Mucosa of rectum (tissue), 2 donors: ENCODE measurements around the gene INSIG2.

Experiments used
- H3K27ac ChIP-seq, 2 donors: one replicate each; pipeline ENCODE4 v1.7.0; 2013; ENCODE audit warnings: inconsistent platforms in 2 of 2, low read depth in 2 of 2, low read length in 2 of 2
- H3K27me3 ChIP-seq, 2 donors: one replicate each; pipeline ENCODE4 v1.7.0; 2013; ENCODE audit warnings: low read length in 2 of 2; ENCODE audit not compliant: control insufficient read depth in 2 of 2, insufficient read depth in 2 of 2
- H3K36me3 ChIP-seq, 2 donors: one replicate each; pipeline ENCODE4 v1.7.0; 2013; ENCODE audit warnings: low read length in 2 of 2; ENCODE audit not compliant: control insufficient read depth in 2 of 2, insufficient read depth in 2 of 2
- H3K4me1 ChIP-seq, 2 donors: one replicate each; pipeline ENCODE4 v1.7.0; 2013; ENCODE audit warnings: low read length in 2 of 2, mild to moderate bottlenecking in 1 of 2; ENCODE audit not compliant: control insufficient read depth in 2 of 2, insufficient read depth in 2 of 2
- H3K4me3 ChIP-seq, 2 donors: one replicate each; pipeline ENCODE4 v1.7.0; 2013; ENCODE audit warnings: low read length in 2 of 2
- H3K9ac ChIP-seq, 2 donors: one replicate each; pipeline ENCODE4 v1.7.0; 2013; ENCODE audit warnings: low read length in 2 of 2, low read depth in 1 of 2, mild to moderate bottlenecking in 1 of 2
- H3K9me3 ChIP-seq, 2 donors: one replicate each; pipeline ENCODE4 v1.7.0; 2013; ENCODE audit warnings: low read length in 2 of 2; ENCODE audit not compliant: control insufficient read depth in 2 of 2
- donor health status: healthy.
- donor health status: Normal muscosa, but diverticular disease.

Gene INSIG2

DNA sequence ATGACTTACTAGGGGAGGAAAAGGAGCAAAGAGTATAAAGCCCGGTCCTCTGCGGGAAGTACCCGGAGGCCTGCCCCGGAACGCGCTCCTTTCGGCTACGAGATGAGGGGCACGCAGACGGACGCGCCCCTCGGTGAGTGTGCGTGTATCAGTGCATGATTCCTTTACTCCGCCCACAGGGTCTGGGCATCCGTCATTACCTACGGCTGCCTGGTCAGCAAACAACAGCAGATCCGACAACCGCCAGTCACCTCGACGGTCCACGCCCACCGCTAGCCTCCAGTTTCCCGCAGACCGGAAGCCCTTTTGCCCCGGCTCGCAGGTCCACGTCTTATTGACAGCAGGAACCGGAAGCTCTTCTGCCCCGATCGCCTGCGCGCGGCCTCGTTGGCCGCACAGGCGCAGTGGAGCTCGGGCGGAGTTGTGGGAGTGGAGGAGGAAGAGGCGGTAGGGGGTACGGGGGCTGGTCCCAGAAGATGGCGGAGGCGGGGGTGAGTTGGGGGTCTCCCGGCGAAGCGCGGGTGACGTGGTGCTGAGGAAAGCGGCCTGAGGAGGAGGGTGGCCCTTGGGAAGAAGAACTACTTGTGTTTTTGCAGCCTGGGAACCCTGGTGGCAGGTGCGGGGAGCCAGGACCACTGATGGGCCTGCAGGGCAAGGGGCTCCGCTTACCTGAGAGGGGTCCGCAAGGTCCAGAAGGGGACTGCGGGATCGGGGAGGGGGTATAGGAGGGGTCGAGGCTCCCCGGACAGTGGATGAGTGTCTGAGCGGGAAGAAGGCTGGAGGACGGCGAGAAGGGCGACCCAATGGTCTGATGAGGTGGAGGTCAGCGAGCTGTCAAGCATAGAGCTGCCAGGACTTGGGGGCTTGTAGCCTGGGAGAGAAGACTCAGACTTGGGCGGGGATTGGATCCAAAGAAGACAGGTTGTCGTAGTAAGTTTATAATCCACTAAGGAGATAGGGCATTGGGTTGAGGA lies at the start of gene INSIG2:
INSIG2 (plus strand) TSS at position 421 of the 974 bp plus-strand sequence. CDS start 8,086 bp downstream, outside the sequence.
- H3K27ac ChIP-seq: peak within 1 kb of the TSS; percentile 49 to 60
- H3K4me1 ChIP-seq: peaks cover 11 to 14% of the 10 kb centered on the region in 2 donors
- H3K9me3 ChIP-seq: no peaks in the 10 kb centered on the region
- no peaks in the 10 kb centered on the region for H3K36me3 ChIP-seq
- H3K4me3 ChIP-seq: peak within 1 kb of the TSS; percentile 95 to 97
- peak within 1 kb of the TSS; percentile 77 to 80 for H3K9ac ChIP-seq
- no peaks in the 10 kb centered on the region for H3K27me3 ChIP-seq

DNA sequence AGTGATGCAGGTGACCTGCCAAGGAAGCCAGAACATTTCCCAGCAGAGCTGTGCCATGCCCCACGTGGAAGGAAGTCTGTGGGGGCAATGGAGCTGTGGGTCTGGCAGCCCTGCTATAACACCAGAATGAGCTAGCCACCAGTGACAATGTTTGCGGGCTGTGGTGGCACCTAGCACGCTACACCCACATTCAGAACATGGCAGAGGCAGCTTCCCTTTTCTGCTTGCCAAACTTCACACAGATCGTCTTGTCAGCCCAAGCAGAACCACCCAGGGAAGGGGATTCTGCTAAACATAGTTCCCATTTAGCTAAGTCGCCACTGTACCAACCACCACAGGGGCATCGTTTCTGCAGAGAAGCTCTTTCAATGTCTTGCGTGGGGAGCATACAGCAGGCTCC lies 47.4 kb upstream of the INSIG2 start:
- H3K4me1 ChIP-seq: no peaks in the 10 kb centered on the region
- H3K9ac ChIP-seq: no peak overlapping the region
- H3K9me3 ChIP-seq: no peaks in the 10 kb centered on the region
- H3K4me3 ChIP-seq: no peak overlapping the region
- H3K27ac ChIP-seq: no peak overlapping the region
- H3K27me3 ChIP-seq: peaks cover 0 to 7% of the 10 kb centered on the region in 2 donors
- no peaks in the 10 kb centered on the region for H3K36me3 ChIP-seq

DNA sequence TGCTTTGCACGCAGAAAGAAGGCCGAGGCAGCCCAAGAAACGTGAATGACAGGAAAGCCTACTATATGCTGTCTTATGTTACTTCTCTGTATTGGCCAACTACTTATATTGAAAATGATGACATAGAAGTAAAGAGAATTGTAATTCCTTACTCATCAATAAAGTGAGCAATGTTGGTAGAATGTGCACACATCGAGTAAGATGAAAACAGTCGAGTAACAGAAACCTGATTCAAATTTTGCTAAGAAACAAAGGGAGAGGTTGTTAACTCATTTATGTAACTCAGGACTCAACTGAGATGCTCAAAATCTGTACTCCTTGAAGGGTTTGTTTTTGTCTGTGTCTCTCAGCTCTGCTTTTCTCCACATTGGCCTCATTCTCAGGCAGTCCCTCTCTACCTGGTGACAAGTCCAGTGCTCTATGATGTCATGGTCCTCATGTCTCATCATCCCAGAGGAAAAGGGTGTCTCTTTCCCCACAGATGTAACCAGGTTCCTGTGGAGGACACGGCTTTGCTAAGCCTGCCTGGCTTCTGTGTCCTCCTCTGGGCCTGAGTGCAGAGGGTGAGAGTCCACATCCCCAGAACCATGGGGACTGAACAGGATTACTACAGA lies 44.1 kb upstream of the INSIG2 start:
- Histone ChIP-seq H3K4me3 (no peak overlapping the region), H3K4me1 (no peaks in the 10 kb centered on the region), H3K36me3 (no peaks in the 10 kb centered on the region), H3K27me3 (peaks cover 0 to 7% of the 10 kb centered on the region in 2 donors), H3K9ac (no peak overlapping the region), H3K9me3 (no peaks in the 10 kb centered on the region), H3K27ac (no peak overlapping the region)

DNA sequence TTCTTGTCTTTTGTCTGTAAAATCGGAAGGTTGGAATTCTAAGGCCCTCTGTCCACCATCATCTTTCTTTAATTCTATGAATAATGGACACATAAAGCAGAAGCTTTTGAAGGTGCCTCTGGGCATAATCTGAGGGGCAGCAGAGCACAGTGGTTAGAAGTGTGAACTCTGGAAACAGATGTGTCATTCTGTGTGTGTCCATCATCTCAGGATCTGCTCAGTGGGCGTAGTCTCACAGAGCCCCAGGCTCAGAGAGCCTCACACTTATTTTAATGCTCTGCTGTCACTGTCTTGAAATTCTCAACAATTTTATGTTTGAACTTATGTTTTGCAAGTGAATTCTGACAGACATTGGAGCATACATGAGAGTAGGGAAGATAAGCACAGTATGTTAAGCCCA lies 43.4 kb upstream of the INSIG2 start:
- H3K27me3 ChIP-seq: peaks cover 0 to 7% of the 10 kb centered on the region in 2 donors
- H3K9ac ChIP-seq: no peak overlapping the region
- no peak overlapping the region for H3K27ac ChIP-seq
- no peaks in the 10 kb centered on the region for H3K4me1 ChIP-seq
- H3K9me3 ChIP-seq: no peaks in the 10 kb centered on the region
- no peaks in the 10 kb centered on the region for H3K36me3 ChIP-seq
- no peak overlapping the region for H3K4me3 ChIP-seq

DNA sequence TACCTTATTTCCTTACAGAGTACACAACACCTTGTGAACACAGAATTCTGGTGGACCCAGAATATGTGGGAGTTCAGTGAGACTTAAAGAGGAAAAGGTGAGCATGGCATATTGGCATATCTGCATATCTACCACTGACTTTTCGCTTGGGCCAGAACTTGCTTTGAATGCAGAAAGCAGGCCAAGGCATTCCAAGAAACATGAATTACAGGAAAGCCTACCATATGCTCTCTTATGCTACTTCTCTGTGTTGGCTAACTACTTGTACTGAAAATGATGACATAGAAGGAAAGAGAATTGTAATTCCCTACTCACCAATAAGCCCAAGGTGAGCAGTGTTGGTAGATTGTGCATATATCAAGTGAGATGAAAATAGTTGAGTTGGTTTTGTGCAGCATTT lies 43.0 kb upstream of the INSIG2 start:
- no peak overlapping the region for H3K27ac ChIP-seq
- H3K9me3 ChIP-seq: no peaks in the 10 kb centered on the region
- no peaks in the 10 kb centered on the region for H3K36me3 ChIP-seq
- no peak overlapping the region for H3K9ac ChIP-seq
- no peak overlapping the region for H3K4me3 ChIP-seq
- peaks cover 0 to 7% of the 10 kb centered on the region in 2 donors for H3K27me3 ChIP-seq
- H3K4me1 ChIP-seq: no peaks in the 10 kb centered on the region

DNA sequence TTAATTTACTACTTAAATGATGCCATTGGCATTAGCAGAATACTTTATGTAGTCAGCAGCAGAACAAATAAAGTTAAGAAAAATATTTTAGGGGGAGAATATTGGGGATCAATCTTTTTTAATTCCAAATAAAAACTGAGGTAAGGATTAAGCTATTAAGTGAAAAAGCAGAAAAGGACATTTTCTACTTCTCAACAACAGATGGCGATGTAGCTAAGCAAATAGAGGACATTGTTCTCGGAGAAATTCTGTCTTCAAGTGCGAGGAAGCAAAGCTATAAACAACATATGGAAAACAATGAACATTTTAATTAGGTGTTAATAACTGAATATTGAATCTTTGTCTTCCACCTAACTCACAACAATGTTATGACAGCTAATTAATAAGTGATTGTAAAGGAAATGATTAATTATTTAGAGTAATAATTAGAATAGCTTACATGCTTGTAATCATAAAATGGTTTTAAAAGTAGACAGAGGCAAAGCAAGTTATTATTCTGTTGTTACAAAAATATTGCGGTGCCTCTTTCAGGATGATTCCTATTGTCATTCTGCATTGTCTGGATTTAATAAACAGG lies 41.5 kb upstream of the INSIG2 start:
- Histone ChIP-seq H3K4me1 (no peaks in the 10 kb centered on the region), H3K9ac (no peak overlapping the region), H3K27ac (no peak overlapping the region), H3K36me3 (no peaks in the 10 kb centered on the region), H3K27me3 (no peaks in the 10 kb centered on the region), H3K9me3 (no peaks in the 10 kb centered on the region), H3K4me3 (no peak overlapping the region)

DNA sequence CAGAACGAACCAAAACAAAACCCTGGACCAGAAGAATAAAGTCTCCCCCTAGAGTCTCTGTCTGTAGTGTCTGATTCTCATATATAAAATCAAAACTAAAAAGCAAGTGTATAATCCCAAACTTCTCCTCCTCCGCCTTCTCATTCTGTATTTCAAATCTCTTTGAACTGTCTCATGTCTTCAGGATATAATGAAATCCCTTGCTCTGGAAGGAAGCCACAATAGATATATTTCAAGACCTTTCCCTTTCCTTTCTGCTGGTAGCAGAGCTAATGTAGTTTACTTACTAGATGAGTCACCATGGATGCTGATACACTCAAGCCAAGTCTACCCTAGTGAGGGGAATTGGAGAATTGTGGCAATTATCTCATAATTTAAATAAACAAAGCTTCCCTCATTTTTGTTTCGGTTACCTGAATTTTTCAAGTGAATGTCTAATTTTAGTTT lies 40.9 kb upstream of the INSIG2 start:
- no peaks in the 10 kb centered on the region for H3K9me3 ChIP-seq
- H3K27ac ChIP-seq: no peak overlapping the region
- H3K4me1 ChIP-seq: no peaks in the 10 kb centered on the region
- H3K27me3 ChIP-seq: no peaks in the 10 kb centered on the region
- H3K4me3 ChIP-seq: no peak overlapping the region
- no peak overlapping the region for H3K9ac ChIP-seq
- no peaks in the 10 kb centered on the region for H3K36me3 ChIP-seq

DNA sequence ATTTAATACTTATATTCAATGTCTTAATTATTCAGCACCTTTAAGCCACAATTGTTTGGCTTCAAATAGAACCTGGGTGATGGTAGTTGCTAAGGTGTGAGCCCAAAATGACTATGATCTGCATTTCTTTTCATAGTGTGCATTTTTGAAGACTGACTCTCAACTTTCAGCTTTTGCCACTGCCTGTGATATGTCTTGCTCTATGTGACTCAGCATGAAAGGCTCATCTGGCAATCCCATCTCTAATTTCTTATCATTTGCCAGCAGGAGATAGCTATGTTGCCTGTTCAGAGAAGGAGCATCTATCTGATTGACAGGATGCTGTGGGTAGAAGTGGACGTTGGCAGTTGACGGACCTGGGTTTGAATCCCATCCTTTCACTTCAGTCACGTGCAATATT lies 39.9 kb upstream of the INSIG2 start:
- Histone ChIP-seq H3K9me3 (no peaks in the 10 kb centered on the region), H3K4me1 (no peaks in the 10 kb centered on the region), H3K9ac (no peak overlapping the region), H3K27ac (no peak overlapping the region), H3K36me3 (no peaks in the 10 kb centered on the region), H3K4me3 (no peak overlapping the region), H3K27me3 (no peaks in the 10 kb centered on the region)

DNA sequence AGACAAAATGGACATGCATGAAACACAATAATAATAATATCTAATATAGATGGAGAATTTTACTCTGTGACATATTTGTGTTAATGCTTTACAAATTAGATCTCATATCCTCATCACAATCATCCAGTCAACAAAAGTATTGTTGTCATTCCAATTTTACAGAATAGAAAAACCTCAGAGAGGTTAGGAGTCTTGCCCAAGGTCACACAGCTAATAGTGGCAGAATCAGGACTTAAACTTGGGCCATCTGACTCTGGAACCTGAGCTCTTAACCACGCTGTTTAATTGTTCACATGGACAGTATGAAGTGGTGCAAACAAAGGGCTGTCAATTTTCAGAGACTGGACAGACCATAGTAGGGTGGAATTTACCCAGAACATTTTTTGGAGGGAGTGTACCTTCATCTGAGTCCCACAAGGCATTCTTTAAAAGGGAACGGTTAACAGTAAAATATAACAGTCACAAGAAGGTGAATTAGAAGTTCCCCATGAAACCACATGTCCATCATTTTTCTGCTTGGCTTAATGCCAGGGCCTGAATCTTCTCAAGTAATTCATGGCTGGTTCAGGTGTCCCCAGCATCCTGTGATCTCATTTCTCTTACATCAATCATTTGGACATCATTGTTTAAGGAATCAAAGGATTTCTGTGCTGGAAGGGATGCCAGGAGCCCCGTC lies 39.0 kb upstream of the INSIG2 start:
- Histone ChIP-seq H3K4me3 (no peak overlapping the region), H3K9me3 (no peaks in the 10 kb centered on the region), H3K4me1 (no peaks in the 10 kb centered on the region), H3K36me3 (no peaks in the 10 kb centered on the region), H3K27me3 (no peaks in the 10 kb centered on the region), H3K9ac (no peak overlapping the region), H3K27ac (no peak overlapping the region)

DNA sequence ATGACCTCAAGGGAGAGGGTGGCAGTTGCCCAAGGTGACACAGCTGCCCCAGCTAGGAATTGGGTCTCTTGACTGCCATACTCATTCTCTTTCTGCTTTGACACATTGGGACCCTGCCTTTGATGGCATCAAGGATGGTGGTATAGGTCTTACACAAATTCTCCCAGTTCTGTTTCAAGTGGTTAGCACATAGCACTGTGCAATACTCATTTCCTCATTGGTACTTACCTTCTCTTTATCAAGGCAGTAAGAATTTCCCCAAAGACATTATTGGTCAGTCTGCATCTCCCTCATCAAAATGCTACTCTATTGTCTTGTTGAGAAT lies 38.5 kb upstream of the INSIG2 start:
- Histone ChIP-seq H3K9ac (no peak overlapping the region), H3K36me3 (no peaks in the 10 kb centered on the region), H3K27me3 (no peaks in the 10 kb centered on the region), H3K4me3 (no peak overlapping the region), H3K27ac (no peak overlapping the region), H3K9me3 (no peaks in the 10 kb centered on the region), H3K4me1 (no peaks in the 10 kb centered on the region)
